HTR-8/SVneo (cell line): ENCODE measurements around the gene GRSF1.
"Not testable (repeated sequence)": the region's sequence is repeated elsewhere in the genome, so short reads cannot be mapped to it uniquely, and the experiment has no call there.

Experiments used
- DNase-seq: peaks from one replicate; pipeline ENCODE4 v3.0.0; 2011; ENCODE audit warnings: low spot score, mixed read lengths; ENCODE audit not compliant: insufficient read length
- FAIRE-seq: peaks from 2 replicates; lab custom pipeline; 2011; peaks lifted over from hg19 to GRCh38; lab: Jason Lieb, UNC

The GRSF1 gene, protein sequence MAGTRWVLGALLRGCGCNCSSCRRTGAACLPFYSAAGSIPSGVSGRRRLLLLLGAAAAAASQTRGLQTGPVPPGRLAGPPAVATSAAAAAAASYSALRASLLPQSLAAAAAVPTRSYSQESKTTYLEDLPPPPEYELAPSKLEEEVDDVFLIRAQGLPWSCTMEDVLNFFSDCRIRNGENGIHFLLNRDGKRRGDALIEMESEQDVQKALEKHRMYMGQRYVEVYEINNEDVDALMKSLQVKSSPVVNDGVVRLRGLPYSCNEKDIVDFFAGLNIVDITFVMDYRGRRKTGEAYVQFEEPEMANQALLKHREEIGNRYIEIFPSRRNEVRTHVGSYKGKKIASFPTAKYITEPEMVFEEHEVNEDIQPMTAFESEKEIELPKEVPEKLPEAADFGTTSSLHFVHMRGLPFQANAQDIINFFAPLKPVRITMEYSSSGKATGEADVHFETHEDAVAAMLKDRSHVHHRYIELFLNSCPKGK

GRCh38 chr4:70839589-70840093, at the start of gene GRSF1:
GRSF1 (minus strand) TSS chr4:70839890; CDS start chr4:70839827, 63 bp downstream.
- DNase-seq = peak; percentile 82
- FAIRE-seq = peak; percentile 44

GRCh38 chr4:70885174-70885573, 45.5 kb upstream of the GRSF1 start:
- FAIRE-seq = no peak

GRCh38 chr4:70880739-70881138, 41.0 kb upstream of the GRSF1 start:
- FAIRE-seq (no peak), DNase-seq (no peak)

More at GRCh38 chr4:70885174-70885573, 45.5 kb upstream of the GRSF1 start:
- DNase-seq = no peak

DNA sequence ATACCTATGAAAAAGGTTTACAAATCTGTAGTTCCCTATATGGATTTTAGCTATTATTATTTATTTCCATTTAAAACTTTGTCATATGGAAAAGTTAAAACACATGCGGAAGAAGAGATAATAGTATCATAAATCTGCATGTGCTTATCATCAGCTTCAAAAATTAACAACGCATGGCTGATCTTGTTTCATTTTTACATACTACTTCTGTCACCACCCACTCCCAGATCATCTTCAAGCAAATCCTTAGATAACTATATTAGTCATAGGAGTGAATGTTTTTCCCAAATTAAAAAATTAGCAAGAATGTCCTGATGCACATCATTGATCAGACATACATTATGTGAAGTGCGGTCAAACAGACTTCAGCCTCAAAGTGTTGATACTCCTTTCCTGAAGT, 37.9 kb upstream of the GRSF1 start:
- no peak for DNase-seq
- no peak for FAIRE-seq

DNA sequence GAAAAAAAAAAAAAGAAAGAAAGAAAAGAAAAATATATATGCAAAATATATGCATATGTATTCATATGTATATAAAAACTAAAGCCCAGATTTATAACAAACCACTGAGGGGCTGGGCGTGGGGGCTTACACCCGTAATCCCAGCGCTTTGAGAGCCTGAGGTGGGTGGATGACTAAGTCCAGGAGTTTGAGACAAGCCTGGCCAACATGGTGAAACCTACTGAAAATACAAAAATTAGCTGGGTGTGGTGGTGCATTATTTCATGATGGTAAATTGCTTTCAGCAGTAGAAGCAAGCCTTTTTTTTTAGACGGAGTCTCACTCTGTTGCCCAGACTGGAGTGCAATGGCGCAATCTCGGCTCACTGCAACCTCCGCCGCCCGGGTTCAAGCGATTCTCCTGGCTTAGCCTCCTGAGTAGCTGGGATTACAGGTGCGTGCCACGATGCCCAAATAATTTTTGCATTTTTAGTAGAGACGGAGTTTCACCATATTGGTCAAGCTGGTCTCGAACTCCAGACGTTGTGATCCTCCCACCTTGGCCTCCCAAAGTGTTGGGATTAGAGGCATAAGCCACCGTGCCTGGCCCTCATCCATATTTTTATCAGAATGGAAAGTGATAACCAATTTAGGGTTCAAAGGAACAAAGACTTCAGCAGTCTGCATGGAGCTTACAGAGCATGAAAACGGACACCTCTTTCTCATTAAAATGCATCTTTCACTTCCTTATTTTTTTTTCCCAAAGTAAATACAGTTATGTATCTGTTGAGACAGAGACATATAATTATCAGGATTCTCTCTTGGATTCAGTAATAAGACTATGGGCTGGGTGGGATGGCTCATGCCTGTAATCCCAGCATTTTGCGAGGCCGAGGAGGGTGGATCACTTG, 34.8 kb upstream of the GRSF1 start:
- DNase-seq = no peak
- no peak for FAIRE-seq

DNA sequence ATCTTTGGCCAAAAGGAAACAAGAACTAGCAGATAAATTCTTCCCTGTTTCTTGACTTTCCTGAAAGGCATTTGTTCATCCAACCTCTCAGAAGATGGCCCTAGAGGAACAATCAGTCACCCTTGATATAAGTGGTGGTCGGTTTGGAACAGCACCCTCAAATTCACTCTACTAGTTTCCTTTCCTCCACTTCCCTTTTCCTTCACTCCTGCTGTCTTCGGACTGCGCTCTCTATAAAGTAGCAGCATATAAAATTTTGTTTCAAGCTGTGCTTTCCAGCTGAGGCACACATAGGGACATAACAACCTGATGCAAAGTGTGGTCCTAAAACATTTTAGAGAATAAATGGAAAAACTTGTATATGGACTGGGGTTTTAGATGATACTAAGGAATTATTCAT, 33.5 kb upstream of the GRSF1 start:
- DNase-seq = no peak
- FAIRE-seq = no peak

- DNase-seq (no peak), FAIRE-seq (no peak)
Observed at GRCh38 chr4:70868778-70869177, 29.1 kb upstream of the GRSF1 start.

- FAIRE-seq = no peak
Observed at GRCh38 chr4:70863099-70863790, 23.6 kb upstream of the GRSF1 start.

GRCh38 chr4:70859066-70859465, 19.4 kb upstream of the GRSF1 start:
- no peak for FAIRE-seq
- no peak for DNase-seq

More at GRCh38 chr4:70863099-70863790, 23.6 kb upstream of the GRSF1 start:
- no peak for DNase-seq

DNA sequence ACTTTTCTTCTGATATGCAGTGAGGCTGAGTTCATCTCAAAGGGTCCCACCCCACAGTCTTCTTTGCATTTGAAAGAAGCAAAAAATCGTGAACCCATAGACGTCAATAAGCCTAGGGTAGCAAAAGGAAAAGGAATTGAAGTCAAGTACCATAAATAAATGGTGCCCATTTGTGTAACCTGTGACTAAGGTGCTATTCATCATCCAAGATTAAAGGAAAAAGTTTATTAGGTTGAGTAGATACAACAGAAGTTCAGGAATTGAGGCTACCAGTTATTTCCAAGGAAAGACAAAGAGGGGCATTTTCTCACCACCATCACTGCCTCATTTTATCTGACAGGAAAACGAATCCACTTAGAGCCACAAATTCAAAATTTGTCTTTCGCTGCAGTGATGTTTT, 18.8 kb upstream of the GRSF1 start:
- FAIRE-seq (no peak), DNase-seq (no peak)

GRCh38 chr4:70855464-70855863, 15.8 kb upstream of the GRSF1 start:
- DNase-seq (no peak), FAIRE-seq (no peak)

DNA sequence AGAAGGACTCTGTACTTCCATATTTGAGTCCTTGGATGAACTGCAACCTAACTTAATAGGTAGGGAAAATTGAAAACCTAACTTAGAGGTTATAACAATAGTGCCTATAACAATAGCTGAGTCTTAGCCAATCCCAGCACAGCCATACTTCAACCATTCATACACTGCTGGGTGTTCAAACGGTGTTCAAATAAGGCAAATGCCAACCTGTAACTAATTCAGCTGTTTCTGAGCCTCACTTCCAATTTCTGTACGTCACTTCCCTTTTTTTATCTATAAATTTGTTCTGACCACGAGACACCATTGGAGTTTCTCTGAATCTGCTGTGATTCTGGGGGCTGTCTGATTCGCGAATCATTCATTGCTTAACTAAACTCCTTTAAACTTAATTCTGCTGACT, 9.6 kb upstream of the GRSF1 start:
- DNase-seq (no peak), FAIRE-seq (no peak)

DNA sequence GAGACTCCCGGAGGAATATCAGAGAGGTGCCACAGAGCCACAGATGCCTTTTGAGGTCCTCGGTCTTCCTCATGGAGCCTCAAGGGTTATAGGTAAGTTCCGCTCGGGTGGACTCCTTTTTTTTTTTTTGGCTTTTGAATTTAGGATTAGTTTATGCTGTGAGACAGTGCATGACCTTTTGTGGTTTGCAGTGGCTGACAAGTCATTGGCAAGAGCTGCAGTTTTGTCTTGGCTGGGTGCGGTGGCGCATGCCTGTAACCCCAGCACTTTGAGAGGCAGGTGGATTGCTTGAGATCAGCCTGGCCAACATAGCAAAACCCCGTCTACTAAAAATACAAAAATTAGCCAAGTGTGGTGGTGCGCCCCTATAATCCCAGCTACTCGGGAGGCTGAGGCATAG, 4.5 kb upstream of the GRSF1 start:
- no peak for DNase-seq
- FAIRE-seq = no peak

- DNase-seq = no peak
- FAIRE-seq = no peak
Observed at GRCh38 chr4:70842761-70843435, 3.2 kb upstream of the GRSF1 start.

DNA sequence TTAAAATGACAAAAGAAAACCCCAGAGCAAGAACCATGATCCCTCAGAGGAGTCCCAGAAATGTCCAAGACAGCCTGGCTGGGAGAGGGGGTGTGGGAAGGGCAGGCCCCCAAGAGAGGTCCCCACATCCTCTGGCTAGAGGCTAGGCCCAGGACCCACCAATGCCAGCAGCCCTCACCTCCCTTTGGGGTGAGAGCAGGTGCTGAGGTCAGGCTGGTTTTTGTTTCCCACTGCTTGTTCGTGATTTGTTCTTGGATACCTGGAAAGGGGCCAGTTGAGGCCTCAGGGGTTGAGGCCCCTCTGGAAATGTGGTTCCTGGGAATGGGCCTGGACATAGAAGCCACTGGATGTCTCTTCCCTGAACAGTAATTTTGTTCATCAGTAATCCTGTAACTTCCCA, 2.3 kb upstream of the GRSF1 start:
- DNase-seq = no peak
- no peak for FAIRE-seq

GRCh38 chr4:70841211-70841610, 1.5 kb upstream of the GRSF1 start:
- no peak for FAIRE-seq
- no peak for DNase-seq

- not testable (repeated sequence) for DNase-seq, FAIRE-seq
Observed at GRCh38 chr4:70840631-70841030, 941 bp upstream of the GRSF1 start.

- DNase-seq = peak; percentile 13
- not testable (repeated sequence) for FAIRE-seq
Observed at GRCh38 chr4:70840137-70840536, 447 bp upstream of the GRSF1 start.
